ENCODE measurements around the gene MPST. TPM values are rescaled to one million over a fixed set of nuclear protein-coding genes. Genes with fewer than 3 reads are reported as not detected.

The MPST gene
- total and polyA plus RNA-seq, 2 donors, result 18.2 to 32.1 TPM

- no peaks in the 10 kb centered on the region for H3K9me3 ChIP-seq (ENCODE audit: control insufficient read depth in 2 of 2, insufficient read depth in 1 of 2, low read length in 1 of 2)
- peaks cover 0 to 2% of the 10 kb centered on the region in 2 donors for H3K27me3 ChIP-seq (ENCODE audit: control insufficient read depth in 2 of 2, insufficient read depth in 1 of 2, low read length in 1 of 2)
- H3K4me1 ChIP-seq (ENCODE audit: control insufficient read depth in 2 of 2, insufficient read depth in 2 of 2, low read length in 2 of 2), result peaks cover 0 to 3% of the 10 kb centered on the region in 2 donors
- no peak for DNase-seq (ENCODE audit: low read depth in 6 of 9, low spot score in 9 of 9)
- H3K4me3 ChIP-seq (ENCODE audit: low read length in 2 of 2), result no peak overlapping the region
- peaks cover 0 to 8% of the 10 kb centered on the region in 2 donors for H3K36me3 ChIP-seq (ENCODE audit: control insufficient read depth in 2 of 2, insufficient read depth in 2 of 2, low read length in 1 of 2)
- no peak overlapping the region for H3K27ac ChIP-seq (ENCODE audit: low read depth in 1 of 2, low read length in 1 of 2)
- 90% methylated on average over 10 of the region's 10 CpGs for WGBS
These were observed 6.0 kb downstream of the MPST start for GRCh38 chr22:37025500-37026070.

DNA sequence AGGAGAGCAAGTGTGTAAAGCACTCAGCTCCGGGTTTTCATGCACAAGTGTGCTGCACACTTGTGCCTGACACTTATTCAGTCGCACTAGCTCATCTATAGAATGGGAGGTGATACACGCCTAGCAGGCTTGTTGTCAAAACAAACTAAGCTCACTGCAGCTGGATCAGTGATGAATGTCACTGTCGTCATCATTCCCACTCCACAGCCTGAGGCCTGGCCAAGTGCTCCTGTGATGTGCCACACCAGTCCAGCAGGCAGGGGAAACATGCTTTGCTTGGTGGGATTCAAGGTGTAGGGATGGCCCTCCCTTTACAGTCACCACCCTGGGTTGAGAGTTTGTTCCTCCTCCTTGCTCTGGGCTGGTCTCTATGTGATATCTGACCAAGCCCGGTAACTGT, 6.8 kb downstream of the MPST start:
- peaks cover 0 to 2% of the 10 kb centered on the region in 2 donors for H3K4me1 ChIP-seq (ENCODE audit: control insufficient read depth in 2 of 2, insufficient read depth in 2 of 2, low read length in 2 of 2)

GRCh38 chr22:37027556-37027955, 8.0 kb downstream of the MPST start:
- H3K27ac ChIP-seq (ENCODE audit: low read depth in 1 of 2, low read length in 1 of 2), result no peak overlapping the region
- peaks cover 0 to 8% of the 10 kb centered on the region in 2 donors for H3K36me3 ChIP-seq (ENCODE audit: control insufficient read depth in 2 of 2, insufficient read depth in 2 of 2, low read length in 1 of 2)
- H3K27me3 ChIP-seq (ENCODE audit: control insufficient read depth in 2 of 2, insufficient read depth in 1 of 2, low read length in 1 of 2), result no peaks in the 10 kb centered on the region
- WGBS, result 98% methylated on average over 7 of the region's 7 CpGs
- no peaks in the 10 kb centered on the region for H3K9me3 ChIP-seq (ENCODE audit: control insufficient read depth in 2 of 2, insufficient read depth in 1 of 2, low read length in 1 of 2)
- DNase-seq (ENCODE audit: low read depth in 6 of 9, low spot score in 9 of 9), result no peak
- no peaks in the 10 kb centered on the region for H3K4me1 ChIP-seq (ENCODE audit: control insufficient read depth in 2 of 2, insufficient read depth in 2 of 2, low read length in 2 of 2)
- H3K4me3 ChIP-seq (ENCODE audit: low read length in 2 of 2), result no peak overlapping the region

More for the DNA sequence above, 6.8 kb downstream of the MPST start:
- H3K27ac ChIP-seq (ENCODE audit: low read depth in 1 of 2, low read length in 1 of 2), result no peak overlapping the region
- H3K9me3 ChIP-seq (ENCODE audit: control insufficient read depth in 2 of 2, insufficient read depth in 1 of 2, low read length in 1 of 2), result no peaks in the 10 kb centered on the region
- H3K36me3 ChIP-seq (ENCODE audit: control insufficient read depth in 2 of 2, insufficient read depth in 2 of 2, low read length in 1 of 2), result peaks cover 0 to 8% of the 10 kb centered on the region in 2 donors
- no peak for DNase-seq (ENCODE audit: low read depth in 6 of 9, low spot score in 9 of 9)
- WGBS, result 98% methylated on average over 5 of the region's 5 CpGs
- H3K27me3 ChIP-seq (ENCODE audit: control insufficient read depth in 2 of 2, insufficient read depth in 1 of 2, low read length in 1 of 2), result no peaks in the 10 kb centered on the region
- H3K4me3 ChIP-seq (ENCODE audit: low read length in 2 of 2), result no peak overlapping the region

- Histone ChIP-seq H3K27ac (ENCODE audit: low read depth in 1 of 2, low read length in 1 of 2) (no peak overlapping the region), H3K4me1 (ENCODE audit: control insufficient read depth in 2 of 2, insufficient read depth in 2 of 2, low read length in 2 of 2) (no peaks in the 10 kb centered on the region), H3K9me3 (ENCODE audit: control insufficient read depth in 2 of 2, insufficient read depth in 1 of 2, low read length in 1 of 2) (no peaks in the 10 kb centered on the region), H3K4me3 (ENCODE audit: low read length in 2 of 2) (no peak overlapping the region), H3K27me3 (ENCODE audit: control insufficient read depth in 2 of 2, insufficient read depth in 1 of 2, low read length in 1 of 2) (no peaks in the 10 kb centered on the region), H3K36me3 (ENCODE audit: control insufficient read depth in 2 of 2, insufficient read depth in 2 of 2, low read length in 1 of 2) (peaks cover 0 to 8% of the 10 kb centered on the region in 2 donors)
- 97% methylated on average over 22 of the region's 22 CpGs for WGBS
- DNase-seq (ENCODE audit: low read depth in 6 of 9, low spot score in 9 of 9), result no peak
These were observed 9.4 kb downstream of the MPST start for GRCh38 chr22:37028692-37029674.

GRCh38 chr22:37030560-37031281, 11.2 kb downstream of the MPST start:
- no peak for DNase-seq (ENCODE audit: low read depth in 6 of 9, low spot score in 9 of 9)

DNA sequence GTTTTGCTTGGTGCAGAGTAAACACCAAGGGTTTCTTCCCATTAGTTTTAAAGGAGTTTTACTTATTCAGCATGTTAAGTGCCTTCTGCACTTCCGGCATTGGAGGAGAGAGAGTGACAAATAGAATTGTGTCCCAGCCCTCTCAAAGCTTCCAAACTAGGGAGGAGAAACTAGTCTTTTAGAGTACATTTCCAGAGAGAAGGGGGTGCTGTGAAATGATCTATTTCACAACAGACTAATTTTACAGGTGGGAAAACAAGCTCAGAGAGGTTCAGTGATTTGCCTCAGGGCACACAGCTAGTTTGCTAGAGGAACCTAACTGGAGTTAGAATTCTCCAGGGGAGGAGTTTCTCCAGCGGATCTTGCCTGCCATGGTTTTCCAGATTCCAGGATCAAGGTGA, 12.6 kb downstream of the MPST start:
- Histone ChIP-seq H3K4me3 (ENCODE audit: low read length in 2 of 2) (no peak overlapping the region), H3K9me3 (ENCODE audit: control insufficient read depth in 2 of 2, insufficient read depth in 1 of 2, low read length in 1 of 2) (no peaks in the 10 kb centered on the region), H3K36me3 (ENCODE audit: control insufficient read depth in 2 of 2, insufficient read depth in 2 of 2, low read length in 1 of 2) (peaks cover 0 to 5% of the 10 kb centered on the region in 2 donors), H3K4me1 (ENCODE audit: control insufficient read depth in 2 of 2, insufficient read depth in 2 of 2, low read length in 2 of 2) (no peaks in the 10 kb centered on the region), H3K27ac (ENCODE audit: low read depth in 1 of 2, low read length in 1 of 2) (no peak overlapping the region), H3K27me3 (ENCODE audit: control insufficient read depth in 2 of 2, insufficient read depth in 1 of 2, low read length in 1 of 2) (peaks cover 0 to 4% of the 10 kb centered on the region in 2 donors)
- WGBS, result 95% methylated on average over 2 of the region's 2 CpGs
- DNase-seq (ENCODE audit: low read depth in 6 of 9, low spot score in 9 of 9), result no peak

More at GRCh38 chr22:37030560-37031281, 11.2 kb downstream of the MPST start:
- Histone ChIP-seq H3K4me3 (ENCODE audit: low read length in 2 of 2) (no peak overlapping the region), H3K27me3 (ENCODE audit: control insufficient read depth in 2 of 2, insufficient read depth in 1 of 2, low read length in 1 of 2) (no peaks in the 10 kb centered on the region), H3K27ac (ENCODE audit: low read depth in 1 of 2, low read length in 1 of 2) (no peak overlapping the region), H3K4me1 (ENCODE audit: control insufficient read depth in 2 of 2, insufficient read depth in 2 of 2, low read length in 2 of 2) (no peaks in the 10 kb centered on the region), H3K9me3 (ENCODE audit: control insufficient read depth in 2 of 2, insufficient read depth in 1 of 2, low read length in 1 of 2) (no peaks in the 10 kb centered on the region), H3K36me3 (ENCODE audit: control insufficient read depth in 2 of 2, insufficient read depth in 2 of 2, low read length in 1 of 2) (peaks cover 0 to 5% of the 10 kb centered on the region in 2 donors)
- WGBS, result 92% methylated on average over 14 of the region's 14 CpGs

- Histone ChIP-seq H3K36me3 (ENCODE audit: control insufficient read depth in 2 of 2, insufficient read depth in 2 of 2, low read length in 1 of 2) (peaks cover 0 to 5% of the 10 kb centered on the region in 2 donors), H3K27ac (ENCODE audit: low read depth in 1 of 2, low read length in 1 of 2) (no peak overlapping the region), H3K4me1 (ENCODE audit: control insufficient read depth in 2 of 2, insufficient read depth in 2 of 2, low read length in 2 of 2) (no peaks in the 10 kb centered on the region), H3K4me3 (ENCODE audit: low read length in 2 of 2) (no peak overlapping the region), H3K27me3 (ENCODE audit: control insufficient read depth in 2 of 2, insufficient read depth in 1 of 2, low read length in 1 of 2) (peaks cover 2 to 11% of the 10 kb centered on the region in 2 donors), H3K9me3 (ENCODE audit: control insufficient read depth in 2 of 2, insufficient read depth in 1 of 2, low read length in 1 of 2) (no peaks in the 10 kb centered on the region)
- WGBS, result 93% methylated on average over 18 of the region's 18 CpGs
- DNase-seq (ENCODE audit: low read depth in 6 of 9, low spot score in 9 of 9), result no peak
These were observed 13.3 kb downstream of the MPST start for GRCh38 chr22:37032535-37033460.

DNA sequence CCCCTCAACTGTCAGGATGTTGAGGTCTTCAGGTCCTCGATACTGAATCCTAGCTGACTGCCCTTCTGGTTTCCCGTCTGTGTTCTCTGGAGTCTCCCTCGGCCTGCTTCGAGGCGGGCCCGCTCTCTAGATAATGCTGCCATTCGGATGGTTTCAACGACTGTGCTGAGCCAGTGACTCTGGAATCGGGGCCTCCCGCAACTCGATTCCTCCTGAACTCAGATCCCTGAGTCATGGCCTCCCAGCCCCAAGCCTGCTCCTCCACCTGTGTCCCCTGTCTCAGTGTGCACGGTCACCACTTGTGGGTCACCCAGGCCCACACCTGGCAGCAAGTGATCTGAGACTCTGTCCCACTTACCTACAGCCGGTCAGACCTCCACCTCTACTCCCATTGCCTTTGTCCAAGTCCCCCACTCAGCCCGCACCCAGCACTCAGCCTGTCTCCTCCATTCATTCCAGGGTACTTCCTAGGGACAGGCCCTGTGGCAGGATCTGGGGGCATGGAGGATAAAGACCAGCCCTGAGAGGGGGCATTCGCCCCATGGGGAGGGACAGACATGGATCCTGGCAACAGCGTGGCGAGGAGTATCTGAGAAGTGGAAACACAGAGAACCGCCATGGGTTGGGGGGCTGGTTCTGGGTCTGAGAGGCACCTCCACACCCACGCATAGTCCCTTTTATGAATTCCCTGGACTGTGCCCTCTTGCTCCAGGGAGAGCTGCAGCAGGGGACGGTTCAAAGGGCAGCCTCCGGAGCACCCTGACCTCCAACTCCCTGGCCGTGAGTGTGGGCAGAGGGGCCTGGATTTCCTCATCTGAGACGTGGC, 14.3 kb downstream of the MPST start:
- H3K36me3 ChIP-seq (ENCODE audit: control insufficient read depth in 2 of 2, insufficient read depth in 2 of 2, low read length in 1 of 2), result peaks cover 0 to 5% of the 10 kb centered on the region in 2 donors
- H3K4me1 ChIP-seq (ENCODE audit: control insufficient read depth in 2 of 2, insufficient read depth in 2 of 2, low read length in 2 of 2), result no peaks in the 10 kb centered on the region
- no peak overlapping the region for H3K4me3 ChIP-seq (ENCODE audit: low read length in 2 of 2)
- peaks cover 2 to 12% of the 10 kb centered on the region in 2 donors for H3K27me3 ChIP-seq (ENCODE audit: control insufficient read depth in 2 of 2, insufficient read depth in 1 of 2, low read length in 1 of 2)
- DNase-seq (ENCODE audit: low read depth in 6 of 9, low spot score in 9 of 9), result no peak
- H3K27ac ChIP-seq (ENCODE audit: low read depth in 1 of 2, low read length in 1 of 2), result no peak overlapping the region
- H3K9me3 ChIP-seq (ENCODE audit: control insufficient read depth in 2 of 2, insufficient read depth in 1 of 2, low read length in 1 of 2), result no peaks in the 10 kb centered on the region
- 97% methylated on average over 23 of the region's 23 CpGs for WGBS

Data from thymus (tissue), 11 donors.